Brain microvascular endothelial cell (primary cell): Measurements from ENCODE around the gene EMB.
"Not testable (repeated sequence)": the region's sequence is repeated elsewhere in the genome, so short reads cannot be mapped to it uniquely, and the experiment has no call there.

Experiments used
- DNase-seq: peaks from one replicate; pipeline ENCODE4 v3.0.0-alpha.2; 2020
- H3K27ac ChIP-seq: fragments of 250-450 bp; sonication (Bioruptor Pico); 2 replicates; pipeline ENCODE4 v1.5.1; 2020; ENCODE audit warnings: mild to moderate bottlenecking, moderate library complexity
- H3K27me3 ChIP-seq: fragments of 250-450 bp; sonication (Bioruptor Pico); replicated peaks from 2 replicates; pipeline ENCODE4 v1.5.1; 2020; ENCODE audit warnings: mild to moderate bottlenecking
- H3K36me3 ChIP-seq: fragments of 250-450 bp; sonication (Bioruptor Pico); replicated peaks from 2 replicates; pipeline ENCODE4 v1.5.1; 2020; ENCODE audit warnings: mild to moderate bottlenecking
- H3K4me3 ChIP-seq: 2 replicates; pipeline ENCODE4 v1.5.1; 2011; ENCODE audit warnings: low read depth, mild to moderate bottlenecking, control low read depth, low read length, moderate library complexity
- in situ Hi-C: cut with HindIII; loops from 2 replicates; pipeline ENCODE4 v1.10.0; 2017; ENCODE audit warnings: low sequenced_read_pairs, low pct_ligation_motif_present
- TF ChIP-seq, protein P1 (sequence below): IDR thresholded peaks from 2 replicates; pipeline ENCODE4 v1.5.1; 2011; ENCODE audit warnings: low read depth, mild to moderate bottlenecking, moderate library complexity, low read length, control low read depth, inconsistent platforms; ENCODE audit errors: missing control alignments

EMB gene

DNA sequence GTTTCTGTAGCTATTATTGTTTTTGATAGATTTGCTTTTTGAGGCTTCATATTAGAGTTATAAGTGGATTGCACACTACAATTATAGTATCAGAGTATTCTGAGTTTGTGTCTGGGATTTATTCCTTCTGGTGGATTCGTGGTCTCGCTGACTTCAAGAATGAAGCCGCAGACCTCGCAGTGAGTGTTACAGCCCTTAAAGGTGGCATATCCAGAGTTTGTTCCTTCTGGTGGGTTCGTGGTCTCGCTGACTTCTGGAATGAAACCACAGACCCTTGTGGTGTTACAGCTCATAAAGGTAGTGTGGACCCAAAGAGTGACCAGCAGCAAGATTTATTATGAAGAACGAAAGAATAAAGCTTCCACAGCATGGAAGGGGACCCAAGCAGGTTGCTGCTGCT lies 6.9 kb upstream of the EMB start:
- Histone ChIP-seq H3K27me3 (no peaks in the 10 kb centered on the region), H3K36me3 (no peaks in the 10 kb centered on the region), H3K4me3 (no peak overlapping the region), H3K27ac (no peak overlapping the region)
- DNase-seq, result no peak
- in situ Hi-C loops, result no loop called here
- TF ChIP-seq, protein P1, sequence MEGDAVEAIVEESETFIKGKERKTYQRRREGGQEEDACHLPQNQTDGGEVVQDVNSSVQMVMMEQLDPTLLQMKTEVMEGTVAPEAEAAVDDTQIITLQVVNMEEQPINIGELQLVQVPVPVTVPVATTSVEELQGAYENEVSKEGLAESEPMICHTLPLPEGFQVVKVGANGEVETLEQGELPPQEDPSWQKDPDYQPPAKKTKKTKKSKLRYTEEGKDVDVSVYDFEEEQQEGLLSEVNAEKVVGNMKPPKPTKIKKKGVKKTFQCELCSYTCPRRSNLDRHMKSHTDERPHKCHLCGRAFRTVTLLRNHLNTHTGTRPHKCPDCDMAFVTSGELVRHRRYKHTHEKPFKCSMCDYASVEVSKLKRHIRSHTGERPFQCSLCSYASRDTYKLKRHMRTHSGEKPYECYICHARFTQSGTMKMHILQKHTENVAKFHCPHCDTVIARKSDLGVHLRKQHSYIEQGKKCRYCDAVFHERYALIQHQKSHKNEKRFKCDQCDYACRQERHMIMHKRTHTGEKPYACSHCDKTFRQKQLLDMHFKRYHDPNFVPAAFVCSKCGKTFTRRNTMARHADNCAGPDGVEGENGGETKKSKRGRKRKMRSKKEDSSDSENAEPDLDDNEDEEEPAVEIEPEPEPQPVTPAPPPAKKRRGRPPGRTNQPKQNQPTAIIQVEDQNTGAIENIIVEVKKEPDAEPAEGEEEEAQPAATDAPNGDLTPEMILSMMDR, result no peak

DNA sequence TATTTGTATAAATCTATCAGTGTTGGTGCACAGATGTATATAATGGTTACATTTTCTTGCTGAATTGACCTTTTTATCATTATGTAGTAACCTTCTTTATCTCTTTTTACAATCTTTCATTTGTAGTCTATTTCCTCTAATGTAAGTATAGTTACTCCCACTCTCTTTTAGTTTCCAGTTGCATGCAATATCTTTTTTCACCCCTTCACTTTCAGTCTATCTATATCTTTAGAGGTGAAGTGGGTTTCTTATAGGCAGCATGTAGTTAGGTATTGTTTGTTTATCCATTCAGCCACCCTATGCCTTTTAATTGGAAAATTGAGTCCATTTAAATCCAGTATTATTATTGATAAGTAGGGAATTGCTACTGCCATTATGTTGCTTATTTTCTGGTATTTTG lies 6.1 kb upstream of the EMB start:
- no peak overlapping the region for H3K4me3 ChIP-seq
- TF ChIP-seq, protein P1, result no peak
- H3K27me3 ChIP-seq, result no peaks in the 10 kb centered on the region
- in situ Hi-C loops, result no loop called here
- H3K27ac ChIP-seq, result no peak overlapping the region
- no peak for DNase-seq
- H3K36me3 ChIP-seq, result no peaks in the 10 kb centered on the region

DNA sequence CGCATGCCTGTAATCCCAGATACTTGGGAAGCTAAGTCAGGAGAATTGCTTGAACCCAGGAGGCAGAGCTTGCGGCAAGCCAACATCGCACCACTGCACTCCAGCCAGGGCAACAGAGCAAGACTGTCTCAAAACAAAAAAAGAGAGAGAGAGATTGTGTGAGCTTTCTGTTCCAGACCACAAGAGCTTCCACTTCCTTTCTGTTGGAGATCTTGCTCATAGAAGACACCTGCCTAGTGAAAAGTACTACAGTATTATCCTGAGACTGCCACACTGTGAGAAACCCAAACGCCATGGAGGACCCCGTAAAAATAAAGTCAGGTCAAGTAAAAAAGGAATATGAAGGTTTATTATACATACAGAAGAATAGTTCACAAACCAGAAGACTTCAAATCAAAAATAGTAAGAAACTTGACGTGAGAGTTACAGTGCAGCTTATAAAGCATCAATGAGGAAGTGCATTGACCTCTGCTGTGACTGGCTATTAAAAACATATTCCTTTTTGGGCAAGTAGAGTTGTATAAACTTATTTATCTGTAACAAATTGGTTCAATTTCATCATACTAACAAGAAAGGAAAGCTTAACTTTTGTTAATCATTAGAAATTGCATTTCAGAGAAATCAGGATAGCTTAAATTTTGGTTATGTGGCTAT lies 4.3 kb upstream of the EMB start:
- in situ Hi-C loops, result no loop called here
- H3K27me3 ChIP-seq, result no peaks in the 10 kb centered on the region
- DNase-seq, result no peak
- no peak overlapping the region for H3K4me3 ChIP-seq
- TF ChIP-seq, protein P1, result no peak
- no peaks in the 10 kb centered on the region for H3K36me3 ChIP-seq
- H3K27ac ChIP-seq, result no peak overlapping the region

- H3K27ac ChIP-seq, in situ Hi-C loops, DNase-seq, H3K36me3 ChIP-seq, H3K27me3 ChIP-seq, H3K4me3 ChIP-seq: not testable (repeated sequence)
These were observed 1.8 kb upstream of the EMB start for GRCh38 chr5:50442559-50443539.

- DNase-seq, result no peak
- H3K27me3 ChIP-seq, result no peaks in the 10 kb centered on the region
- no peaks in the 10 kb centered on the region for H3K36me3 ChIP-seq
- TF ChIP-seq, protein P1, result no peak
- no peak overlapping the region for H3K27ac ChIP-seq
- H3K4me3 ChIP-seq, result peak overlapping the region; percentile 64
- in situ Hi-C loops, result no loop called here
These were observed 436 bp upstream of the EMB start for GRCh38 chr5:50441493-50441955.

DNA sequence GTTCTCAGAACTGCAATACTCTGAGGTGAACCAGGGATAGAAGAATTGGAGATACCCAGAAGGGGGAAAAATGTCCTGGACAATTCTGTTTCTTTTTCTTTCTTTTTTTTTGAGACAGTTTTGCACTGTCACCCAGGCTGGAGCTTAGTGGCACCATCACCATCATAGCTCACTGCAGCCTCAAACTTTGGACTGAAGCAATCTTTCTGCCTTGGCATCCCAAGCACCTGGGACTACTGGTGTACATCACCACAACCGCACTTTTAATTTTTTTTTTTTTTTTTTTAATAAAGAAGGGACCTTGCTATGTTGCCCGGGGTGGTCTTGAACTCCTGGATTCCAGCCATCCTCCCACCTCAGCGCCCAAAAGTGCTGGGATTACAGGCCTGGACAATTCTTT lies 1.9 kb downstream of the EMB start:
- in situ Hi-C loops, result no loop called here
- no peak overlapping the region for H3K27ac ChIP-seq
- TF ChIP-seq, protein P1, result no peak

GRCh38 chr5:50438060-50438459 lies 3.0 kb downstream of the EMB start:
- H3K4me3 ChIP-seq, in situ Hi-C loops, H3K27me3 ChIP-seq, H3K36me3 ChIP-seq, H3K27ac ChIP-seq, DNase-seq: not testable (repeated sequence)

More for the DNA sequence above, 1.9 kb downstream of the EMB start:
- Histone ChIP-seq H3K27me3 (no peaks in the 10 kb centered on the region), H3K4me3 (no peak overlapping the region), H3K36me3 (no peaks in the 10 kb centered on the region)
- no peak for DNase-seq
